UCSD-AML1 (cell line): ENCODE data around the gene PBX2.
A peak's percentile ranks its signal among the peaks of the same experiment; 100 is the strongest.
"Not testable (repeated sequence)": the region's sequence is repeated elsewhere in the genome, so short reads cannot be mapped to it uniquely, and the experiment has no call there.

ENCODE experiments used
- DNase-seq: peaks from one replicate; lab custom pipeline; 2025; ENCODE audit not compliant: unreplicated experiment; lab: John Stamatoyannopoulos, UW

Gene PBX2

GRCh38 chr6:32187725-32188380, 2.1 kb downstream of the PBX2 start:
- not testable (repeated sequence) for DNase-seq

GRCh38 chr6:32187009-32187709, 2.8 kb downstream of the PBX2 start:
- no peak for DNase-seq

GRCh38 chr6:32186151-32186840, 3.7 kb downstream of the PBX2 start:
- not testable (repeated sequence) for DNase-seq

- not testable (repeated sequence) for DNase-seq
Observed at GRCh38 chr6:32185681-32186131, 4.3 kb downstream of the PBX2 start.

GRCh38 chr6:32184084-32184640, 5.8 kb downstream of the PBX2 start, which contains the start of gene AGER:
TSS of gene AGER (minus strand) at chr6:32184253. CDS start at chr6:32184222, 31 bp downstream.
- no peak for DNase-seq

- DNase-seq: no peak
Observed at GRCh38 chr6:32183483-32184083, 6.4 kb downstream of the PBX2 start.

GRCh38 chr6:32183030-32183429, 7.0 kb downstream of the PBX2 start:
- no peak for DNase-seq

- DNase-seq: no peak
Observed at GRCh38 chr6:32182555-32182981, 7.4 kb downstream of the PBX2 start.

GRCh38 chr6:32181915-32182529, 8.0 kb downstream of the PBX2 start:
- DNase-seq: no peak

- no peak for DNase-seq
Observed at GRCh38 chr6:32181148-32181702, 8.8 kb downstream of the PBX2 start.

- no peak for DNase-seq
Observed at GRCh38 chr6:32179766-32180405, 10.1 kb downstream of the PBX2 start.

GRCh38 chr6:32178547-32179440, 11.2 kb downstream of the PBX2 start:
- no peak for DNase-seq

GRCh38 chr6:32177788-32178546, 12.0 kb downstream of the PBX2 start, which contains the start of gene RNF5:
TSS of gene RNF5 (plus strand) at chr6:32178405. CDS start at chr6:32178512, 107 bp downstream.
- DNase-seq: peak; percentile 94

- peak; percentile 71 for DNase-seq
Observed at GRCh38 chr6:32177183-32177787, 12.7 kb downstream of the PBX2 start.

- no peak for DNase-seq
Observed at GRCh38 chr6:32176476-32177182, 13.4 kb downstream of the PBX2 start.

- peak; percentile 95 for DNase-seq
Observed at GRCh38 chr6:32175711-32176475, 14.1 kb downstream of the PBX2 start, which contains the start of gene AGPAT1. TSS of gene AGPAT1 (minus strand) at chr6:32176084. CDS start at chr6:32171496, 4,588 bp downstream.
